ENCODE data around the gene ANO1. TPM values are rescaled to one million over a fixed set of nuclear protein-coding genes. Genes with fewer than 3 reads are reported as not detected.

Gene ANO1
- total RNA-seq, 1 experiment from 2014 or later, result 8.4 TPM

GRCh38 chr11:70115778-70116177, 37.7 kb downstream of the ANO1 start:
- no peak for DNase-seq (ENCODE audit: low read depth)

- DNase-seq (ENCODE audit: low read depth), result peak; percentile 13
These were observed 38.4 kb downstream of the ANO1 start for GRCh38 chr11:70116386-70117065.

DNA sequence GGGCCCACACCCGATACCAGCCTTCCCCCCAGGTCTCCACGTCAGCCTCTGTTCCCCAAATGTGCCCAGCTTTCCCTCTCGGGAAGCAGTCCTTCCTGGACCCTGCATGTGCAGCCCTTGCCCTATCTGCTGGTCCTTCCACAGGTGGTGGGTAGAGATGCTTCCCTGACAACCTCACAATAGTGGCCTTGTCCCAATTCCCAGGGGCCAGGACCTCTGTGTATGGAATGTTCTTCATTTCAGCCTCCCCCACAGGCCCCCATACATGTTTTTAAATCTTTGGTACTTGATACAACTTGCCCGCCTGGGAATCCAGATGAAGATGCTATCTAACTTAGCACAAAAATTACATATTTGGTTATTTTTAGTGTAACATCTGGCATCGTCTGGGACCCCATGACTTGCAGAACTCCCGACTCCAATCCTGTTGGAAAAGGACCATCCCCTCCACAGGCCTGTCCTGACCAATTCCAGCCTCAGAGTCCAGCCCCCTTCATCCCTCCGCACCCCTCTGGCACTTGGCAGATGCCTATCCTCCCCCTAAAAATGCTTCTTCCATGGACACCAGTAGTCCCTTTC, 39.5 kb downstream of the ANO1 start:
- no peak for DNase-seq (ENCODE audit: low read depth)

DNA sequence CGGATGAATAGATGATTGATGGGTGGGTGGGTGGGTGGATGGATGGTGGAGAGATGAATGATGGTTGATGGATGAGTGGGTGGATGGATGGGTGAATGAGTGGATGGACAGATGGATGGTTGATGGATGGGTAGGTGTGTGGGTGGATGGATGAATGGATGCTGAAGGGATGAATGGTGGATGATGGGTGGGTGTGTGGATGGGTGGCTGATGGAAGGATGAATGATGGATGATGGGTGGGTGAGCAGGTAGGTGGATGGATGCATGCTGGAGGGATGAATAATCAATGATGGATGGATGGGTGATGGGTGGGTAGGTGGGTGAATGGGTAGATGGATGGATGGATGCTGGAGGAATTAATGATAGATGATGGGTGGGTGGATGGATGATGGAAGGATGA, 40.5 kb downstream of the ANO1 start:
- no peak for DNase-seq (ENCODE audit: low read depth)

DNA sequence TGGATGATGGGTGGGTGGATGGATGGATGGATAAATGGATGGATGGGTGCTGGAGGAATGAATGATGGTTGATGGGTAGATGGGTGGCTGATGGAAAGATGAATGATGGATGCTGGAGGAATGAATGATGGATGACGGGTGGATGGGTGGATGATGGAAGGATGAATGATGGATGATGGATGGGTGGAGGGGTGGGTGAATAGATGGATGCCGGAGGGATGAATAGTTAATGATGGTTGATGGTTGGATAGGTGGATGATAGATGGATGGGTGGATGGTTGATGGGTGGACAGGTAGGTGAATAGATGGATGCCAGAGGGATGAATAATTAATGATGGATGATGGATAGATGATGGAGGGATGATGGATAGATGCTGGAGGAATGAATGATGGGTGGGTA, 41.4 kb downstream of the ANO1 start:
- DNase-seq (ENCODE audit: low read depth), result no peak

DNA sequence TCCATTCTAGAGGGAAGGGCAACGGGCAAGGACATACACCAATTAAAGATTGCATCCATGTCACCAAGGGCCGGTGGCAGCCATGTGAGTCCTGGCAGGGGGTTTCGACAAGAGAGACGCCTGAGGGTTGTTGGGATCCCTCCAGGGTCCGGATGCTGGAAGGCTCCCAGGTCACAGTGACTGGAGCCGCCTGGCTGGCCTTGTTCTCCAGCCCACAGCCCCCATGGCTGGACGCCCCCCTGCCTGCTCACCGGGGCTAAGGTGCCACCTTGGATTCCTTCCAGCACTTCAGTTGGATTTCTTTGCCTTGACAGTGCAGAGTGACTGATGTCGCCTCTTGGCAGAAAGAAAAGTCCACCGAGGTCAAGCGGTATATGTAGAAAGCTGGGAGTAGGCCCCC, 42.6 kb downstream of the ANO1 start:
- DNase-seq (ENCODE audit: low read depth), result no peak

DNA sequence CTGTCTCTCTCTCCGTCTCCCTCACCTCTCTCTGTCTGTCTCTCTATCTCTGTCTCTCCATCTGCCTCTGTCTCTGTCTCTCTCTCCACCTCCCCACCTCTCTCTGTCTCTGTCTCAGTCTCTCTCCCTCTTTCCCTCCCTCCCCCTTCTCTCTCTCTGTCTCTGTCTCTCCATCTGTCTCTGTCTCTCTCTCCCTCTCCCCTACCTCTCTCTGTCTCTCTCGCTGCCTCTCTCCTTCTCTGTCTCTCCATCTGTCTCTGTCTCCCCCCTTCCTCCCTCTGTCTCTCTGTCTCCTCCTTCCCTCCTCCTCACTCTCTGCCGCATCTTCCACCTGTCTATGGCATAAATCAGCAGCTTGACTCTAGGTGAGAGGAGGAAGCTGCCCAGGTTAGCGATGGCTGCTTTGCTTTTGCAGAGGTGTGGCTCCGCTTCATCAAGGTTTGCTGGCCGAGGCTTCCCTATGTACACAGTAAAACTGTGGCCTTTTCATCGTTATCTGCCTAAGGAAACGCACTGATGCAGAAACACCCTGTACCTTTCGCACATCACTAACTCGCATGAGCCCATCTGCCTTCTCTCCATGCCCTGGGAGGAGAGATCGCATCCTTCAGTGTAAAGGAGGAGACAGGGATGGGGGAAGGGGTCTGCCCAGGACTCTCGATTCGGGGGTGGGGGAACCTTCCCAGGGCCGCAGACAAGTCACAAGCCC, 44.5 kb downstream of the ANO1 start:
- no peak for DNase-seq (ENCODE audit: low read depth)

- no peak for DNase-seq (ENCODE audit: low read depth)
These were observed 45.6 kb downstream of the ANO1 start for GRCh38 chr11:70123711-70124110.

DNA sequence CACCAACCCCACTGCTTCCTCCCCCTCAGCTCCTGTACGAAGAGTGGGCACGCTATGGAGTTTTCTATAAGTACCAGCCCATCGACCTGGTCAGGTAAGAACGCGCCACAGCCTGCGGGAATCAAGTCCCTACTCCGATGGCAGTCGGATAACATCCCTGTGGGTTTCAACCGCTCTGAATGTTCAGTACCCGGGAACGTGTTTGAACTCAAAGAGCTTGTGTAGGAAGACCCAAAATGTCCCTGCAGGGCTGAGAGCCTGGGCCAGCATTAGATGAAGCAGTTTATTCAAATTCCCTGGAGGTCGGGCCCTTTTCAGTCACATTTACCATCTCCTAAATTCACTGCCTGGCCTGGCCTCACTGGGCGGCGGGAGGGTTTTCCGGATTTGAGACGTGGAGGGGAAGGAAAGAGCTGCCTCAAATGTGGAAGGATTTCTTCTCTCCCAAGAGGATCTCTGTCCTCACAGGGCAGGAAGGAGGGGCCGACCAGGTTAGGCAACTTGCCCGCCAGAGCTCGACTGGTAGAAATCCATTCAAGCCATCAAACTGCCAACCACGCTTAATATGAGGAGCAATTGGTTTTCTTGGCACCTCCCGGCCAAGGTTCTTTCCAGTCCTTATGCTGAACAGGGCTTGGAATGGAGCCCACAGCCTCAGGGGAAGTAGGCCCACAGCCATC, 46.3 kb downstream of the ANO1 start:
- no peak for DNase-seq (ENCODE audit: low read depth)

GRCh38 chr11:70126494-70126893, 48.4 kb downstream of the ANO1 start:
- no peak for DNase-seq (ENCODE audit: low read depth)

DNA sequence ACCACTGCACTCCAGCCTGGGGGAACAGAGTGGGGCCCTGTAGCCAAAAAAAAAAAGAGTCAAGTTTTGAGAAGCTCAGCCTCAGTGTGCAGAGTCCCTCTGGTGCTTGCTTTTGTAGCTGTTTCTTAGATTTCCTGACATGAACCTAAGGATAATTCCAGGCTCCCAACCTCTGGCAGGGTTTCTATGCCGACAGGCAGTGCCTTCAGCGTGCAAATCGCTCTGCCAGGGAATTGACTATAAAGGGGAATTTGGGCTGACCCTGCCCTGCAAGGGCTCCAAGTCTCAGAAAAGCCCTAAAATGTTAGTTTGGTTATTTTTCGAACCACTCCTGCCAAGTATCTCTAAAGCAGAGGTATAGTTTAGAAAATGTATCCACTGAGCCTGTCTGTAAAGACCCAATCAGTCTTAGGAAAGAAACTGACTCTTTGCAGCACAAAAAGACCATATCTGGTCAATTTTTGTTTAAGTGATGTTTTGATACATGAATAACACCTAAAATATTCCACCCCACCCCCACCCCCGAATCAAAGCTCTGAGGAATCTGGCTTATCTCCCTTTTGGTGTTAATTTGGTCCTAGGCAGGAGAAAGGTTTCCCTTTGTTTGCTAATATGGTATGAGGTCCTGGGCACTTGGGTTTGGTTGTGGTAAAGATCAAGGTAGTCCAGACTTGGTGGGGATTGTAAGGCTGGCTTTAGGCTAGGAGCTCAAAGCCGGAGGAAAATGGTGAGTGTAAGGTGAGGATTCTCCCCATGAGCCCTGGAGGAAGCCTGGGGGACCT, 49.7 kb downstream of the ANO1 start:
- peak; percentile 19 for DNase-seq (ENCODE audit: low read depth)

DNA sequence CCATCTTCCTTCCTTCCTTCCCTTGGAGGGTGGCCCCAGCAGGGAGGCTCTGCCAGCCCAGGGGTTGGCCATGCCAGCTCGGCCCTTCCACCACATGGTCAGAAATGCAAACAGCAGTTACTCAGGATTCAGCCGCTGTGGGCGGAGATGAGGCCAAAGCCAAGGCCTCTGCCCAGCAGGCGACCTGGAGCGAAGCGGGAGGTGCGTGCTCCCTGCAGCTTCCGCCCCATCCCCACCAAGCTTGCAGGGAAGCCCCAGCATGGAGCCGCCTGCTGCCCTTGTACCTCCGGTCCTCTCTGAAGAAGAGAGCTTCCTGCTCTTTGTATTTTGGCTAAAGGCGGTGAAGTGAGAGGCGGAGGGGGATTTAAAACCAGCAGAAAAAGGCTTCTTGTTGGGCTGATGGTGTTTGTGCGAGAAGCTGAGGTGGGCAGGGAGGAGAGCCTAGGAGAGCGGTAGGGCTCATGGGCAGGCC, 50.4 kb downstream of the ANO1 start:
- peak; percentile 23 for DNase-seq (ENCODE audit: low read depth)

- no peak for DNase-seq (ENCODE audit: low read depth)
These were observed 51.0 kb downstream of the ANO1 start for GRCh38 chr11:70129051-70129592.

DNA sequence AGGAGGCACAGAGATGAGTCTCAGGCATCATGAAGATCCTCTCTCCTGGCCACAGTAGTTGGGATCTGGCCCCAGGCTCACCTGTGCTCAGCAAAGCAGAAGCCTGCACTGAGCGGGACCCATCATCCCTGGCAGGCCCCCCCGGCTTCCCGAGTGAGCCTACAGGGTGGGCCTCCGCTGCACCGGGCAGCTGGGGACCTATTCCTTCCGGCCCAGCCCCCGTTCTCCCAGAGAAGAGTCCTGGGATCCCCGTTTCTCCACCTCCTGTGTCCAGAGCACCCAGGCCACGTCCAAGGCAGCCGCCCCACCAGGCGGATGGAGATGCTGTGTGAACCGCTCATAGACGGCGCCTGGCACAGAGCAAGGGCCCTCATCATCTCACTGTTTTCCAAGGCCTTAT, 52.5 kb downstream of the ANO1 start:
- DNase-seq (ENCODE audit: low read depth), result no peak

GRCh38 chr11:70131606-70132190, 53.6 kb downstream of the ANO1 start:
- no peak for DNase-seq (ENCODE audit: low read depth)

DNA sequence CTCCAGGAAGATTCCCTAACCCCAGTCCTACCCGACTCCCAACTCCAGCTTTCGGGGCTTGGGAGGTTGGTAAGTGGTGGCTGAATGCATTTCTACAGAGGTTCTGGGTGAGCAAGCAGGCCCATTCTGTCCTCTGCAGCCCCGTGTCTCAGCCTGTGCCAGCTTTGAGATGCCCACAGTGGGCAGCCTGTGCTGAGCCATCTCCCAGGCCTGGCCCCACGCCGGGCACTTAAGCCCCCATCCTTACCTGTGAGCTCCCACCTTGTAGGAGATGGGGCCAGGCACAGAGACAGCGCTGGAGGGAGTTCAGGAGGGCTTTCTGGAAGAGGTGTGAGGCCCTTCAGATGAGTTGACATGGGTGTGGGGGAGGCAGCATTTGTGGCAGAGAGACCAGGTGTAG, 54.5 kb downstream of the ANO1 start:
- DNase-seq (ENCODE audit: low read depth), result no peak

- DNase-seq (ENCODE audit: low read depth), result no peak
These were observed 55.7 kb downstream of the ANO1 start for GRCh38 chr11:70133771-70134335.

DNA sequence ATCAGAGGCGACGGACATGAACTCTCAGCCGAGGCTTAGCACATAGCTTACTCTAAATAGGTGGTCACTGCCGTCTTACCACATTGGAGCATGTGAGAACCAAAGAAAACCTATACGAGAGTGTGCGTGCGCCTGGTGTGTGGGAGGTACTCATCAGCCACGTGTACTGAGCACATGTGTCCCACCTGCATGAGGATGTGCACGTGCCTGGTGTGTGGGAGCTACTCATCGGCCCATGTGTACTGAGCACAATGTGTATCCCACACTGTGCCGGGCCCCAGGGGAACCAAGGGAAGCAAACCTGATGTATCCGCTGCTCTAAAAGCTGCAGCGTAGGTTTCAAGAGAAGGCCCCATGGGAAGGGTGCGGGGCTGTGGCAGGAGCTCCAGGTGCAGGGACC, 56.4 kb downstream of the ANO1 start:
- DNase-seq (ENCODE audit: low read depth), result no peak

GRCh38 chr11:70135142-70135541, 57.0 kb downstream of the ANO1 start:
- no peak for DNase-seq (ENCODE audit: low read depth)

GRCh38 chr11:70135625-70136059, 57.5 kb downstream of the ANO1 start:
- no peak for DNase-seq (ENCODE audit: low read depth)

- DNase-seq (ENCODE audit: low read depth), result no peak
These were observed 59.3 kb downstream of the ANO1 start for GRCh38 chr11:70137383-70137782.

Data from RPMI7951 (cell line).